Measurements from ENCODE around the gene SFTPD. TPM values are rescaled to one million over a fixed set of nuclear protein-coding genes. Genes with fewer than 3 reads are reported as not detected.

Gene SFTPD
- total RNA-seq, 4 donors from 2014 or later = 0.58 to 0.97 TPM; not detected in 2

- Histone ChIP-seq H3K36me3 (no peaks in the 10 kb centered on the region), H3K27ac (no peak overlapping the region), H3K4me3 (no peak overlapping the region), H3K27me3 (no peaks in the 10 kb centered on the region), H3K4me1 (no peaks in the 10 kb centered on the region), H3K9me3 (no peaks in the 10 kb centered on the region)
- TF ChIP-seq POLR2A (IDR thresholded peaks at IDR 0.05) = no peak
- TF ChIP-seq, protein P1, sequence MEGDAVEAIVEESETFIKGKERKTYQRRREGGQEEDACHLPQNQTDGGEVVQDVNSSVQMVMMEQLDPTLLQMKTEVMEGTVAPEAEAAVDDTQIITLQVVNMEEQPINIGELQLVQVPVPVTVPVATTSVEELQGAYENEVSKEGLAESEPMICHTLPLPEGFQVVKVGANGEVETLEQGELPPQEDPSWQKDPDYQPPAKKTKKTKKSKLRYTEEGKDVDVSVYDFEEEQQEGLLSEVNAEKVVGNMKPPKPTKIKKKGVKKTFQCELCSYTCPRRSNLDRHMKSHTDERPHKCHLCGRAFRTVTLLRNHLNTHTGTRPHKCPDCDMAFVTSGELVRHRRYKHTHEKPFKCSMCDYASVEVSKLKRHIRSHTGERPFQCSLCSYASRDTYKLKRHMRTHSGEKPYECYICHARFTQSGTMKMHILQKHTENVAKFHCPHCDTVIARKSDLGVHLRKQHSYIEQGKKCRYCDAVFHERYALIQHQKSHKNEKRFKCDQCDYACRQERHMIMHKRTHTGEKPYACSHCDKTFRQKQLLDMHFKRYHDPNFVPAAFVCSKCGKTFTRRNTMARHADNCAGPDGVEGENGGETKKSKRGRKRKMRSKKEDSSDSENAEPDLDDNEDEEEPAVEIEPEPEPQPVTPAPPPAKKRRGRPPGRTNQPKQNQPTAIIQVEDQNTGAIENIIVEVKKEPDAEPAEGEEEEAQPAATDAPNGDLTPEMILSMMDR (IDR thresholded peaks at IDR 0.05) = no peak
- DNase-seq = no peak
- intact Hi-C loops (cut with DNase I; ENCODE audit: low total_unique reads) = no loop called here
Observed at GRCh38 chr10:79932841-79933379, 16.0 kb downstream of the SFTPD start.

DNA sequence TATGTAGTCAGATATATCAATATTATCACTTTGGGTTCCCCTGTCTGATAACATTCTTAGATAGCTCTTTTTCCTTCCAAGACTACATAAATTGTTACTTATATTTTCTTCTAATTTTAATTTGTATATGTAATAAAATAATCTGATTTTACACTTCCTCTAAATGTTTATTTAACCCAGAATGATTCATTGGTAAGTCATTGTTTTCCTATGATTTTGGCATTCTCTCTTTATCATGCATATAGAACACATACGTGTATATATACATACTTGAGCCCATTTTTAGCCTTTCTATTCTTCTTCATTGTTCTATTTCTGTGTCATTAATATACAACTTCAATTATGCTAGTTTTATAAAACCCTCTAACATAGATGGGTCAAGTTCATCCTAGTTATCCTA, 16.6 kb downstream of the SFTPD start:
- intact Hi-C loops (cut with DNase I; ENCODE audit: low total_unique reads) = no loop called here
- no peak overlapping the region for H3K27ac ChIP-seq
- DNase-seq = no peak
- H3K4me3 ChIP-seq = no peak overlapping the region
- no peaks in the 10 kb centered on the region for H3K9me3 ChIP-seq
- no peaks in the 10 kb centered on the region for H3K4me1 ChIP-seq
- no peak for TF ChIP-seq POLR2A (IDR thresholded peaks at IDR 0.05)
- TF ChIP-seq, protein P1 (IDR thresholded peaks at IDR 0.05) = no peak
- no peaks in the 10 kb centered on the region for H3K36me3 ChIP-seq
- no peaks in the 10 kb centered on the region for H3K27me3 ChIP-seq

DNA sequence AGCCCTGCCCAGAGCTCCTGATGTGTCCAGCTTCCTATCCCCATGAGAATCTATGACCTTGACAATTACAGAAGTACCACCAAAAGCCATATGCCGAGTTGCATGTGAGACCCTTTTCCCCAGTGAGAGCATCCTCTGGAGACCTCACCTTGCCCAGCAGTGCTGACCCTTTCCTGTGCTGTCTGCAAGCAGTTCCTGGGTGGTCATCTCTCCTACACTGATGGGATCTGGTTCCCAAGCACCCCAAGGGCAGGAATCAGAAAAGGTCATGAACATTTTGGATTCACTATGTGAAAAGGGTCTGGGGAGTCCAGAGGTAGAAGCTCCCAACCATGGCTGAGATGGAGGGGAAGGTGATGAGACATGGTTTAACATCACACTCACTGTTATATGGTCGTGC, 18.2 kb downstream of the SFTPD start:
- H3K4me3 ChIP-seq = no peak overlapping the region
- no peak overlapping the region for H3K27ac ChIP-seq
- intact Hi-C loops (cut with DNase I; ENCODE audit: low total_unique reads) = no loop called here
- no peak for TF ChIP-seq POLR2A (IDR thresholded peaks at IDR 0.05)
- H3K27me3 ChIP-seq = no peaks in the 10 kb centered on the region
- no peak for DNase-seq
- no peaks in the 10 kb centered on the region for H3K36me3 ChIP-seq
- no peaks in the 10 kb centered on the region for H3K9me3 ChIP-seq
- no peaks in the 10 kb centered on the region for H3K4me1 ChIP-seq

- intact Hi-C loops (cut with DNase I; ENCODE audit: low total_unique reads) = no loop called here
- no peaks in the 10 kb centered on the region for H3K4me1 ChIP-seq
- no peaks in the 10 kb centered on the region for H3K36me3 ChIP-seq
- H3K4me3 ChIP-seq = no peak overlapping the region
- no peak for TF ChIP-seq POLR2A (IDR thresholded peaks at IDR 0.05)
- TF ChIP-seq, protein P1 (IDR thresholded peaks at IDR 0.05) = no peak
- no peak overlapping the region for H3K27ac ChIP-seq
- H3K27me3 ChIP-seq = no peaks in the 10 kb centered on the region
- no peaks in the 10 kb centered on the region for H3K9me3 ChIP-seq
- DNase-seq = no peak
Observed at GRCh38 chr10:79930267-79930666, 18.6 kb downstream of the SFTPD start.

- H3K4me1 ChIP-seq = no peaks in the 10 kb centered on the region
- no peaks in the 10 kb centered on the region for H3K9me3 ChIP-seq
- no peak overlapping the region for H3K4me3 ChIP-seq
- H3K36me3 ChIP-seq = no peaks in the 10 kb centered on the region
- intact Hi-C loops (cut with DNase I; ENCODE audit: low total_unique reads) = no loop called here
- H3K27ac ChIP-seq = no peak overlapping the region
- TF ChIP-seq, protein P1 (IDR thresholded peaks at IDR 0.05) = peak; percentile 80 to 92 (median 87)
- TF ChIP-seq POLR2A (IDR thresholded peaks at IDR 0.05) = no peak
- peak; percentile 72 to 73 for DNase-seq
- no peaks in the 10 kb centered on the region for H3K27me3 ChIP-seq
Observed at GRCh38 chr10:79929409-79929904, 19.4 kb downstream of the SFTPD start.
